Putamen (tissue), 1 donor: Measurements from ENCODE around the gene ITGB8.

Experiments used
- DNase-seq: peaks from one replicate; pipeline ENCODE4 v3.0.0-alpha.2; 2016; ENCODE audit warnings: low spot score

ITGB8 gene

GRCh38 chr7:20430664-20431063 lies 100.0 kb downstream of the ITGB8 start:
- DNase-seq = no peak

- no peak for DNase-seq
These were observed 100.4 kb downstream of the ITGB8 start for GRCh38 chr7:20431146-20431545.

- no peak for DNase-seq
These were observed 101.4 kb downstream of the ITGB8 start for GRCh38 chr7:20432071-20432470.

GRCh38 chr7:20435305-20435704 lies 104.6 kb downstream of the ITGB8 start:
- DNase-seq = no peak

GRCh38 chr7:20438248-20438647 lies 107.5 kb downstream of the ITGB8 start:
- DNase-seq = no peak

GRCh38 chr7:20438694-20439376 lies 108.1 kb downstream of the ITGB8 start:
- no peak for DNase-seq

GRCh38 chr7:20439416-20440185 lies 108.9 kb downstream of the ITGB8 start:
- DNase-seq = no peak

GRCh38 chr7:20440472-20441105 lies 109.9 kb downstream of the ITGB8 start:
- no peak for DNase-seq

GRCh38 chr7:20441346-20441745 lies 110.6 kb downstream of the ITGB8 start:
- DNase-seq = no peak

GRCh38 chr7:20441991-20442441 lies 111.3 kb downstream of the ITGB8 start:
- DNase-seq = no peak

- no peak for DNase-seq
These were observed 112.3 kb downstream of the ITGB8 start for GRCh38 chr7:20442951-20443350.

- no peak for DNase-seq
These were observed 113.5 kb downstream of the ITGB8 start for GRCh38 chr7:20444030-20444800.

- no peak for DNase-seq
These were observed 116.4 kb downstream of the ITGB8 start for GRCh38 chr7:20447021-20447650.

GRCh38 chr7:20449176-20449575 lies 118.5 kb downstream of the ITGB8 start:
- DNase-seq = no peak

GRCh38 chr7:20450536-20450935 lies 119.8 kb downstream of the ITGB8 start:
- DNase-seq = no peak

- DNase-seq = no peak
These were observed 123.5 kb downstream of the ITGB8 start for GRCh38 chr7:20454202-20454601.

GRCh38 chr7:20456701-20457100 lies 126.0 kb downstream of the ITGB8 start:
- no peak for DNase-seq

- no peak for DNase-seq
These were observed 127.8 kb downstream of the ITGB8 start for GRCh38 chr7:20458521-20458920.

GRCh38 chr7:20459419-20459818 lies 128.7 kb downstream of the ITGB8 start:
- DNase-seq = no peak

GRCh38 chr7:20464891-20465290 lies 134.2 kb downstream of the ITGB8 start:
- DNase-seq = no peak
